ENCODE results near the gene CLEC14A.
A peak's percentile ranks its signal among the peaks of the same experiment; 100 is the strongest.

CLEC14A gene

GRCh38 chr14:38278035-38278434 lies 22.1 kb upstream of the CLEC14A start:
- H3K9me3 ChIP-seq: no peaks in the 10 kb centered on the region
- H3K36me3 ChIP-seq: no peaks in the 10 kb centered on the region
- no peak for TF ChIP-seq CTCF (IDR thresholded peaks at IDR 0.05)
- no peaks in the 10 kb centered on the region for H3K27me3 ChIP-seq
- H3K27ac ChIP-seq: no peak overlapping the region
- no peaks in the 10 kb centered on the region for H3K4me1 ChIP-seq
- no peak for DNase-seq
- H3K4me3 ChIP-seq: no peak overlapping the region
- intact Hi-C loops (cut with DNase I; ENCODE audit: low total_unique reads): no loop called here

GRCh38 chr14:38262844-38263243 lies 7.0 kb upstream of the CLEC14A start:
- no peak overlapping the region for H3K4me3 ChIP-seq
- H3K27me3 ChIP-seq: no peaks in the 10 kb centered on the region
- no peak overlapping the region for H3K27ac ChIP-seq
- no peak for DNase-seq
- peaks cover 0 to 4% (median 0%) of the 10 kb centered on the region in 3 donors for H3K9me3 ChIP-seq
- no peak for TF ChIP-seq CTCF (IDR thresholded peaks at IDR 0.05)
- H3K36me3 ChIP-seq: no peaks in the 10 kb centered on the region
- intact Hi-C loops (cut with DNase I; ENCODE audit: low total_unique reads): no loop called here
- no peaks in the 10 kb centered on the region for H3K4me1 ChIP-seq

- Histone ChIP-seq H3K36me3 (no peaks in the 10 kb centered on the region), H3K27ac (no peak overlapping the region), H3K4me3 (no peak overlapping the region), H3K9me3 (peaks cover 0 to 4% (median 0%) of the 10 kb centered on the region in 3 donors), H3K27me3 (no peaks in the 10 kb centered on the region), H3K4me1 (no peaks in the 10 kb centered on the region)
- intact Hi-C loops (cut with DNase I; ENCODE audit: low total_unique reads): no loop called here
- no peak for DNase-seq
- TF ChIP-seq CTCF (IDR thresholded peaks at IDR 0.05): no peak
Observed at GRCh38 chr14:38261620-38262019, 5.7 kb upstream of the CLEC14A start.

GRCh38 chr14:38257507-38257906 lies 1.6 kb upstream of the CLEC14A start:
- no peak for DNase-seq
- peaks cover 0 to 14% (median 9%) of the 10 kb centered on the region in 4 donors for H3K4me1 ChIP-seq
- no peak overlapping the region for H3K27ac ChIP-seq
- no peaks in the 10 kb centered on the region for H3K9me3 ChIP-seq
- H3K27me3 ChIP-seq: peaks cover 0 to 19% of the 10 kb centered on the region in 2 donors
- intact Hi-C loops (cut with DNase I; ENCODE audit: low total_unique reads): no loop called here
- H3K4me3 ChIP-seq: no peak overlapping the region
- H3K36me3 ChIP-seq: no peaks in the 10 kb centered on the region
- no peak for TF ChIP-seq CTCF (IDR thresholded peaks at IDR 0.05)

- no peak for TF ChIP-seq CTCF (IDR thresholded peaks at IDR 0.05)
- intact Hi-C loops (cut with DNase I; ENCODE audit: low total_unique reads): no loop called here
- Histone ChIP-seq H3K4me1 (peaks cover 0 to 14% (median 9%) of the 10 kb centered on the region in 4 donors), H3K36me3 (no peaks in the 10 kb centered on the region), H3K9me3 (no peaks in the 10 kb centered on the region), H3K27me3 (peaks cover 0 to 19% of the 10 kb centered on the region in 2 donors), H3K4me3 (no peak overlapping the region), H3K27ac (no peak overlapping the region)
- DNase-seq: peak in 1 of 2 donors; percentile 49
Observed at GRCh38 chr14:38256533-38256840, 594 bp upstream of the CLEC14A start.

- no peak for DNase-seq
- intact Hi-C loops (cut with DNase I; ENCODE audit: low total_unique reads): no loop called here
- peak overlapping the region; percentile 43 to 49 for H3K4me3 ChIP-seq
- H3K27me3 ChIP-seq: peaks cover 0 to 19% of the 10 kb centered on the region in 2 donors
- H3K27ac ChIP-seq: peak overlapping the region in 1 of 2 donors; percentile 3
- peaks cover 0 to 14% (median 9%) of the 10 kb centered on the region in 4 donors for H3K4me1 ChIP-seq
- H3K36me3 ChIP-seq: no peaks in the 10 kb centered on the region
- no peaks in the 10 kb centered on the region for H3K9me3 ChIP-seq
- TF ChIP-seq CTCF (IDR thresholded peaks at IDR 0.05): no peak
Observed at GRCh38 chr14:38255408-38255672, 553 bp downstream of the CLEC14A start.

All from tibial artery (tissue), 4 donors.